SK-N-SH (cell line): ENCODE data around the gene PEAK1. TPM values are rescaled to one million over a fixed set of nuclear protein-coding genes. Genes with fewer than 3 reads are reported as not detected.

Source experiments
- CTCF ChIA-PET: fragments of 300-600, 350-600 bp; formaldehyde crosslinking; extraction: SDS; loops from one replicate; lab custom pipeline; 2021; lab: Yijun Ruan, JAX
- POLR2A ChIA-PET: fragments of 350-600 bp; sonication (Branson Sonifier 250); formaldehyde crosslinking; extraction: SDS; loops from one replicate; lab custom pipeline; 2020; ENCODE audit warnings: antibody characterized with exemption, inconsistent platforms; lab: Yijun Ruan, JAX
- DNase-seq: peaks from one replicate; pipeline ENCODE4 v3.0.0; 2012
- H2AFZ ChIP-seq: fragments of 200-600 bp; sonication (generic); 2 replicates; pipeline ENCODE4 v1.8.1; 2016; ENCODE audit warnings: antibody characterized with exemption, mild to moderate bottlenecking, low read depth
- H3F3A ChIP-seq: fragments of 200-600 bp; sonication (generic); replicated peaks from 2 replicates; pipeline ENCODE3; 2016; ENCODE audit warnings: antibody characterized with exemption, mild to moderate bottlenecking; ENCODE audit not compliant: insufficient read depth
- H3K27ac ChIP-seq, 2 experiments: fragments of 200-500 bp in 1 of 2; fragments of 200-600 bp in 1 of 2; sonication (Bioruptor generic) in 1 of 2; sonication (generic), shearing (Covaris generic) in 1 of 2; 2 replicates each; pipeline versions ENCODE4 v1.5.1 to v1.6.1; 2014 to 2016; ENCODE audit warnings: low read depth in 2 of 2, inconsistent platforms in 1 of 2, low read length in 1 of 2, mild to moderate bottlenecking in 1 of 2, mixed read lengths in 1 of 2
- H3K27me3 ChIP-seq: fragments of 200-600 bp; sonication (generic), shearing (Covaris generic); 2 replicates; pipeline ENCODE4 v1.6.1; 2016; ENCODE audit warnings: mixed run types; ENCODE audit not compliant: insufficient read depth
- H3K36me3 ChIP-seq, 2 experiments: fragments of 200-500 bp in 1 of 2; fragments of 200-600 bp in 1 of 2; sonication (Bioruptor generic) in 1 of 2; sonication (generic) in 1 of 2; replicated peaks in 1 of 2; 2 replicates each; pipeline versions ENCODE3 to v1.5.1; 2014 to 2016; ENCODE audit warnings: low read length in 1 of 2, mild to moderate bottlenecking in 1 of 2; ENCODE audit not compliant: insufficient read depth in 2 of 2, control insufficient read depth in 1 of 2
- H3K4me1 ChIP-seq, 2 experiments: fragments of 200-500 bp in 1 of 2; fragments of 200-600 bp in 1 of 2; sonication (Bioruptor generic) in 1 of 2; sonication (generic), shearing (Covaris generic) in 1 of 2; 2 replicates each; pipeline versions ENCODE4 v1.5.1 to v1.6.1; 2014 to 2016; ENCODE audit warnings: low read depth in 1 of 2, low read length in 1 of 2, mixed run types in 1 of 2; ENCODE audit not compliant: insufficient read depth in 2 of 2, control insufficient read depth in 1 of 2
- H3K4me2 ChIP-seq: fragments of 200-600 bp; sonication (generic), shearing (Covaris generic); 2 replicates; pipeline ENCODE4 v1.6.1; 2017; ENCODE audit warnings: mixed run types
- H3K4me3 ChIP-seq, 2 experiments: fragments of 200-500 bp in 1 of 2; fragments of 200-600 bp in 1 of 2; sonication (Bioruptor generic) in 1 of 2; sonication (generic), shearing (Covaris generic) in 1 of 2; 2 replicates each; pipeline versions ENCODE4 v1.5.1 to v1.8.1; 2014 to 2016; ENCODE audit warnings: low read depth in 2 of 2, inconsistent platforms in 1 of 2, low read length in 1 of 2, mild to moderate bottlenecking in 1 of 2, mixed read lengths in 1 of 2, moderate library complexity in 1 of 2
- H3K79me2 ChIP-seq: fragments of 200-600 bp; sonication (generic); 2 replicates; pipeline ENCODE4 v1.8.1; 2017; ENCODE audit warnings: mild to moderate bottlenecking; ENCODE audit not compliant: insufficient read depth
- H3K9ac ChIP-seq: fragments of 200-600 bp; sonication (generic); 2 replicates; pipeline ENCODE4 v1.6.1; 2017; ENCODE audit warnings: mixed run types
- H3K9me2 ChIP-seq: fragments of 200-600 bp; sonication (generic); 2 replicates; pipeline ENCODE4 v1.6.1; 2017; ENCODE audit warnings: mixed run types
- H3K9me3 ChIP-seq: fragments of 200-600 bp; sonication (generic); 2 replicates; pipeline ENCODE4 v1.6.1; 2017; ENCODE audit warnings: mixed run types, mild to moderate bottlenecking, moderate library complexity
- H4K20me1 ChIP-seq: fragments of 200-600 bp; sonication (generic); 2 replicates; pipeline ENCODE4 v1.6.1; 2017; ENCODE audit warnings: mild to moderate bottlenecking, mixed run types; ENCODE audit not compliant: insufficient read depth
- ELF1 ChIP-seq: IDR thresholded peaks from 2 replicates; pipeline ENCODE4 v1.4.0; 2012
- EZH2phosphoT487 ChIP-seq: fragments of 200-600 bp; sonication (generic); IDR thresholded peaks from 2 replicates; pipeline ENCODE4 v1.6.1; 2017; ENCODE audit warnings: low read depth, mixed run types, mild to moderate bottlenecking, antibody characterized with exemption, moderate library complexity, borderline replicate concordance
- FOXJ3 ChIP-seq: sonication (generic); formaldehyde crosslinking; IDR thresholded peaks from 2 replicates; pipeline ENCODE4 v1.5.1; 2020; ENCODE audit warnings: mild to moderate bottlenecking, missing genetic modification reagents
- FOXM1 ChIP-seq: IDR thresholded peaks from 2 replicates; pipeline ENCODE4 v1.4.0; 2012; ENCODE audit warnings: low read depth, mild to moderate bottlenecking
- IRF3 ChIP-seq: fragments of 150-350 bp; IDR thresholded peaks from 2 replicates; pipeline ENCODE4 v1.6.1; 2016; ENCODE audit warnings: mild to moderate bottlenecking, low read depth, low read length
- JUND ChIP-seq: IDR thresholded peaks from 2 replicates; pipeline ENCODE4 v1.4.0; 2012
- NFIC ChIP-seq: IDR thresholded peaks from 2 replicates; pipeline ENCODE4 v1.4.0; 2012; ENCODE audit warnings: borderline replicate concordance
- PBX3 ChIP-seq: IDR thresholded peaks from 2 replicates; pipeline ENCODE4; 2012
- RAD21 ChIP-seq: IDR thresholded peaks from 2 replicates; pipeline ENCODE4 v1.6.1; 2012; ENCODE audit warnings: mild to moderate bottlenecking, low read length
- RFX5 ChIP-seq: IDR thresholded peaks from 2 replicates; pipeline ENCODE4 v1.6.1; 2012; ENCODE audit warnings: mild to moderate bottlenecking, improper control_type of control experiment, low read length
- RXRA ChIP-seq: IDR thresholded peaks from 2 replicates; pipeline ENCODE4 v1.4.0; 2012; ENCODE audit warnings: low read depth, mild to moderate bottlenecking, borderline replicate concordance
- YY1 ChIP-seq: IDR thresholded peaks from 2 replicates; pipeline ENCODE4 v1.4.0; 2012; ENCODE audit warnings: low read depth, mild to moderate bottlenecking
- ZBTB33 ChIP-seq: IDR thresholded peaks from 2 replicates; pipeline ENCODE4 v1.4.0; 2012; ENCODE audit warnings: low read depth, borderline replicate concordance
- WGBS: methylation state at CpG from one replicate; pipeline ENCODE4 v1.1.6; 2017; ENCODE audit warnings: low lambda C conversion rate; 5-methylcytosine and 5-hydroxymethylcytosine counted together
- polyA plus RNA-seq, 3 experiments: library from polyadenylated mRNA; depleted of rRNA; stranded (reverse); fragments of >200 nt; gene quantifications; 2 replicates each; pipeline ENCODE4 v1.2.3, GENCODE V29; 2012

PEAK1 gene
- polyA plus RNA-seq, 1 of the 3 experiments (the other 2 are of a cell fraction): 9.0 TPM

DNA sequence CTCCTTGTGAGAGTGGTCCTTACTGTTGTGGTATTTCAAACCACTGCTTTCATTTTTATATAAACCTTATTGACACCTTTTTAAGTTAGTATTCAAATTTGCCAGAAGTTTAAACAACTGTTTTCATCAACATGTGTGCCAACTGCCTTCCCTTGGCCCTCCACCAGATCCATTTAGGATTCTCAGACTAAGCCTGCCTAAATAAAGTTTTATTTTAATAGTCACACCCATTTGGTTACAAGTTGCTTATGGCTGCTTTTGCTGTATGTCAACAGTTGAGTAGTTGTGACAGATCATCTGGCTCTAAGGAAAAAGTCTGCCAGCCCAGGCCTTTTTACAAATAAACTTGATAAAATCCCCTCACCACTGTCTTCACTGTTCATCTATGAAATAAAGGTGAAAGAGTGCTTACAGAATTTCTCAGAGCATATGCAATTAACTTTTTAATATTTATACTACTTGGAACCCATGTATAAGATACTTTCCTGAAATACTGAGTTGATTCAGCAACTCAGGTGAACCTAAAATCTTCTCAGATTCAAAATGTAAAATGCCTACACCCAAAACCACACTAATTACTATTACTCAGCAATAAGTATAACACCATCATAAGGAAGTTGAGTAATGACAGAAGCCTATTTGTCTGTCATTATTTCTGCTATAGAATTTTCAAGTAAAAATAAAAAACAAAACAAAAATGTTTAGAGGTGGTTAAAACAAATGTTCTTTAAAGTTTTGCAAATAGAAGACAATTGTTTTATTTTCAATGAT, 35.1 kb downstream of the PEAK1 start:
- Histone ChIP-seq H3K27me3 (no peaks in the 10 kb centered on the region), H2AFZ (no peak overlapping the region), H3K9ac (no peak overlapping the region), H3K9me2 (no peaks in the 10 kb centered on the region), H3K27ac (no peak overlapping the region; a peak in 1 of 4 replicates), H3K4me1 (peaks cover 0 to 2% of the 10 kb centered on the region in 2 experiments; a peak in 2 of 4 replicates), H3K36me3 (no peaks in the 10 kb centered on the region), H3F3A (no peaks in the 10 kb centered on the region), H3K4me2 (no peak overlapping the region), H3K79me2 (peaks cover 100% of the 10 kb centered on the region), H3K4me3 (no peak overlapping the region)
- ChIA-PET CTCF (no interaction called here), POLR2A (no interaction called here)
- no peak for DNase-seq
- TF ChIP-seq PBX3: 0 out of 2 replicates have a peak, but pooled peaks have one; percentile 28
- TF ChIP-seq FOXJ3 (CRISPR knock-in tag): no peak
- TF ChIP-seq, all 33 proteins: peak for 1
- Histone ChIP-seq H3K9me3 (no peaks in the 10 kb centered on the region), H4K20me1 (peaks cover 97% of the 10 kb centered on the region)

GRCh38 chr15:77384086-77384485, 35.8 kb downstream of the PEAK1 start:
- Histone ChIP-seq H3K4me1 (peaks cover 0 to 2% of the 10 kb centered on the region in 2 experiments; a peak in 2 of 4 replicates), H3K27ac (no peak overlapping the region; a peak in 1 of 4 replicates), H2AFZ (no peak overlapping the region), H4K20me1 (peaks cover 96% of the 10 kb centered on the region), H3K36me3 (no peaks in the 10 kb centered on the region), H3K79me2 (peaks cover 100% of the 10 kb centered on the region), H3K4me3 (no peak overlapping the region), H3K4me2 (no peak overlapping the region), H3K27me3 (no peaks in the 10 kb centered on the region), H3K9me3 (no peaks in the 10 kb centered on the region), H3K9me2 (no peaks in the 10 kb centered on the region), H3K9ac (no peak overlapping the region), H3F3A (no peaks in the 10 kb centered on the region)
- TF ChIP-seq RFX5 (no peak), ELF1 (no peak), JUND (no peak), YY1 (no peak), RAD21 (no peak), EZH2phosphoT487 (no peak)
- DNase-seq: no peak
- ChIA-PET POLR2A (no interaction called here), CTCF (interaction anchor here (1.5 kb wide), 1 partner anchor 14 kb away, joined by 4 read pairs; no protein-coding TSS in a partner anchor)

- H3K4me1 ChIP-seq: peaks cover 0 to 2% of the 10 kb centered on the region in 2 experiments; a peak in 1 of 4 replicates
- no peaks in the 10 kb centered on the region for H3K9me3 ChIP-seq
- no peak overlapping the region for H2AFZ ChIP-seq
- TF ChIP-seq FOXM1 (no peak), IRF3 (no peak), RFX5 (no peak), RXRA (no peak), ZBTB33 (no peak), NFIC (no peak)
- H3K27me3 ChIP-seq: no peaks in the 10 kb centered on the region
- no peaks in the 10 kb centered on the region for H3K36me3 ChIP-seq
- no peak overlapping the region for H3K27ac ChIP-seq
- 95% methylated on average over 4 of the region's 4 CpGs for WGBS
- ChIA-PET CTCF (interaction anchor here (1.6 kb wide), 1 partner anchor 9 kb away, joined by 3 read pairs; no protein-coding TSS in a partner anchor), POLR2A (no interaction called here)
- H3K9ac ChIP-seq: no peak overlapping the region
- H3K79me2 ChIP-seq: peaks cover 98% of the 10 kb centered on the region
- DNase-seq: no peak
- H3K4me2 ChIP-seq: no peak overlapping the region
- no peak overlapping the region for H3K4me3 ChIP-seq
- H3K9me2 ChIP-seq: no peaks in the 10 kb centered on the region
- no peaks in the 10 kb centered on the region for H3F3A ChIP-seq
- H4K20me1 ChIP-seq: peaks cover 69% of the 10 kb centered on the region
These were observed 39.9 kb downstream of the PEAK1 start for GRCh38 chr15:77380033-77380432.
